GM18499 (cell line): ENCODE data around the gene ITPR1.

ENCODE experiments used
- ATAC-seq: cut with Tn5 transposase; IDR thresholded peaks from one replicate; pipeline ENCODE4 v1.9.1; 2021; ENCODE audit warnings: moderate number of reproducible peaks; ENCODE audit not compliant: insufficient read depth, unreplicated experiment

ITPR1 gene

GRCh38 chr3:4817128-4817527, 324.0 kb downstream of the ITPR1 start:
- ATAC-seq: no peak

GRCh38 chr3:4818164-4818563, 325.0 kb downstream of the ITPR1 start:
- ATAC-seq: no peak

GRCh38 chr3:4818986-4819693, 326.0 kb downstream of the ITPR1 start:
- ATAC-seq: no peak

GRCh38 chr3:4819746-4820145, 326.6 kb downstream of the ITPR1 start:
- ATAC-seq: no peak

GRCh38 chr3:4820296-4821121, 327.4 kb downstream of the ITPR1 start:
- no peak for ATAC-seq

DNA sequence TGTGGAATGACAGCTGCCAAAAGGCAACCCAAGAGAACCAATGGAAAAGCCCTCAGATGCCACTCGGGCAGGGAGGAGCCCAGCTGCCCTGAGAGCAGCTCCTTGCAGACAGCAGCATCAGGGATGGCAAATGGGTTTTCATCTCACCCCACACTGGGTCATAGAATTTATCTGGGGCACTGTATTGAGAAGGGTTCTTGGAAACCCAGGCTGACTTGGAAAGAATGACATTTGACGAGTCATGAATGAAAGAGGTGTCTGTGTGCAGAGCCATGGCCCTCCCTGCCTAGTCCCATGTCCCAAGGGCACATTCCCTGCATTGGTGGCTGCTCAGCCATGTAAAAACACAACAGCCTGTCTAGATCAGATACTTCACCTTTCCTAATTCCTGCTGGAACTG, 328.2 kb downstream of the ITPR1 start:
- no peak for ATAC-seq

DNA sequence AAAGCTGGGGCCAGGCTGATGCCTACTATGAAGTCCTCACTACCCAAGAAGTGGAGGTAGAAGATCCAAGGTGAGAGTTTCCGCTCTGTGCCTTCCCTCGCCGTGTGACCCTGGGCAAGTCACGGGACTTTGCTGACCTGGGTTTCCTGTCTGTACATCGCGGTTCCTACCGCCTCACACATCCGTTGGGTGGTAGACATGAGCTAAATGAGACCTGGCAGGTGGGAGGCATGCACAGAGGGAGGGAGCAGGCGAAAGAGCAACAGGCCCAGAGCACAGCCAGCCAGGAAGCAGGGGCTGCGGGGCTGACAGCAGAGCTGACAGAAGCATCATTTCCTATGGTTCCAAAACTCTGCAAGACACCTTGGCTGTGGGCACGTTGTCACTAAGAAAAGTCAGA, 328.8 kb downstream of the ITPR1 start:
- peak; percentile 52 for ATAC-seq

- ATAC-seq: no peak
Measured at GRCh38 chr3:4822568-4822967, 329.4 kb downstream of the ITPR1 start.

DNA sequence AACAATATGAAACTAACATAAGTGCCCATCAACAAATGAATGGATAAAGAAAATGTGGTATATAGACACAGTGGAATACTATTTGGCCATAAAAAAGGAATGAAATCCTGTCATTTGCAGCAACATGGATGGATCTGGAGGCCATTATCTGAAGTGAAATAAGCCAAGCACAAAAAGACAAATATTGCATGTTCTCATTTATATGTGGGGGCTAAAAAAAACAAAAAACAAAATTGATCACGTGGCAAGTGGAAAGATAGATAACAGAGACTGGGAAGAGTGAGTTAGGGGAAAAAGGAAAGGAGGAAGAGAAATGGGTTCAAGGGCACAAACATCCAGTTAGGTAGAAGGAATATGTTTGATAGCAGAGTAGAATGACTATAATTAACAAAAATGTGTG, 330.2 kb downstream of the ITPR1 start:
- ATAC-seq: no peak

- ATAC-seq: no peak
Measured at GRCh38 chr3:4823986-4824925, 331.1 kb downstream of the ITPR1 start.

- no peak for ATAC-seq
Measured at GRCh38 chr3:4824926-4825325, 331.8 kb downstream of the ITPR1 start.

DNA sequence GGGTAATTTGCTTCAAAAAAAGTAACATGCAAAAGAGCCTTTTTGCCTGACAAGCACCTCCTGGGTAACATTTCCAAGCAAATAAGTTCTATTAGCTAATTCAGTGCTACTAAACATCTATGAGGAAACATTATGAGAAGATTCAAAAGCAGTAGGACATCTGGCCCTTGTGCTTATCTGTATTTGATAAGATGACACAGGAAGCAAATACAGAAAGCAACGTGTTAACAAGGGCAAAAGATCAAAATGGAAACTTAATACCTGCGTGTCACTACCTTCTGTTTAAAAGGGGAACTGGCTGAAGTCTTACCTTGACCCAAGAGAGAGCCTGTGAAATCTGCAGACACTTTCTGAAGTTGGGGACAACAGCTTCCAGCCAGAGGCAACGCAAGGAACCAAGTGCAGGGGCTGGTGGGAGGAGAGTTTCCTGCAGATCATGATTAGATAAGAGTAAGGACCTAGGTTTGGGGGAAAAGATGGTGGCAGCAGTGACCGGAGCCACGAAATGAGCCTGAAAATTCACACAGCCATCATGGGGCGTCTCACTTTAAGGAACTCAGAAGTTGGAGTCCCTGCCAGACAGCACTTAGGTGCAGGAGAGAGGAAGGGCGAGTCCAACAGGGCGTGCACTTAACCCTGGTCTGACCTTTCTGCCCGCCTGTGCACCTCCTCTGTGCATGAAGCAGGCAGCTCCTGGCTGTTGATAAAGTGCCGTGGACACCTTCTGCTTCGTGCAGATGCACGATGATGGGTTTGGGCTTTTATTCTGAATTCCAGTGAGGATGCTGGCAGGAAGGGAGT, 332.5 kb downstream of the ITPR1 start:
- ATAC-seq: no peak

DNA sequence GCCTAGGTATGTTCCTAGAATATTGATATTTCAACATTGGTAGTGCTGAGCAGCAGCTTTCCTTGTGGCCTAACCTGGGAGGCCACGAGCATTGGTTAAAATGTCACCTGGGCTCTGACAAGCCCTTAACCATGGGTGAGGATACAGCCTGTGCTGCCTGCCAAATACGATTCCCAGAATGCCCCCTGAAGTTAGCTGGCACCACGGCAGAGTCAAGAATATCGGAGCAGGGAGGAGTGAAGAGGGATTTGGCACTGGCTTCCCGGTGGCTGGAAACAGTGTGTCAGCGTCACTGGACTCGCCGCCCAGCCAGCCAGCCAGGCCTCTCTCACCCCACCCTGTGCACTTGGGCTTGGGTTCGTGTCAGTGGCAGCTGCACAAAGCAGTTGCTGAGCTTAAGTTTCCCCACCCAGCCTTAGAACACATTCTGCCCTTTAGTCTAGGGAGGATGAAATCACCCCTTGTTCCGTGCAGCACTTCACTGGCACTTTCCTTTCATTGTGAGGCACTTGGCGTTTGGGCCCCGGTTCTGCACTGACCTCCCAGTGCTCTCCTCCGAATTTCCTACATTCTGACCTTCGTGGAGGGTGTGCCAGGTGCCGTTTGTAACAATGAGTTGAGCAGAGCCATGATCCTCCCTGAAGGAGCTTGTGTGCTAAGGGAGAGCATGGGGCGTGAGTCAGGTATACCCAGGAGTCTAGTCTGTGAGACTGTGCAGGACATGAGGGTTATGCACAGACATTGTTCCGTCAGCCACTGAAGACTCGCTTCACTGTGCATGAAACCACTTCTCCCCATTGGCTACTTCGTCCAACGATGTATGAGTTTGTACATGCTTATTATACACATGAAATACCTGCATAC, 333.3 kb downstream of the ITPR1 start:
- ATAC-seq: no peak

GRCh38 chr3:4827767-4828166, 334.6 kb downstream of the ITPR1 start:
- no peak for ATAC-seq

DNA sequence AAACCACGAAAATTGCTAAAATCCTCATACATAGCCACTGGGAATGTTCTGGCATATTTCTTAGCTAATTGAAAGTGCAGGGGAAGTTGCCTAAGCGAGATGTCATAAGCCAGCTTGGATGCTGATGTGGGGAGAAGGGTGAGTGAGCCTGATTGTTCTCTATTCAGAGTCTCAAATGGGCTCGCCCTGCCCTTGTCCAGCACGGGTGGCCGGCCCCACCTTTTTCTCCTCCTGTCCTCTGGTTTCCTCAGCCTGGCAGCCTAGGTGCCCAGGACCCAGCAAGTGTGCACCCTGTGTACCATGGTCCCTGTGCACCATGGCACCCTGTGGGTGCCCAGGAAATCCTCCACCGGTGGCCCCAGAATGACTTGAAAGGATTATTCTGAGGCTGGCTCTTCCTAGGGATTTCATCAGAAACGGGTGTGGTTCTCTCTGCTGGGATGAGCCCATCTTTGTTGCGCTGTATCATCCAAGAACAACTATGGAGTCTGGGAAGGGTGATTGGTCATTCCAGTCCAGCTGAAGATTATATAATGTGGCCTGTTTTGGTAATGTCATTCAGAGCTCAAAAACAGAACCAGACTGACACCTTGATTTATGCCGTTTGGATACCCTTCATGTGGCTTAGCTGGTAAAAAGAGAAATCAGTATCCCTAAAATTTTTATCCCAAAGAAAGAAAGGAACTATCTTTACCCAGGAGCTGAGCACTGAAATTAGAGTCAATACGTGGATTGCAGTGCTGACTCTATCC, 335.3 kb downstream of the ITPR1 start:
- no peak for ATAC-seq

DNA sequence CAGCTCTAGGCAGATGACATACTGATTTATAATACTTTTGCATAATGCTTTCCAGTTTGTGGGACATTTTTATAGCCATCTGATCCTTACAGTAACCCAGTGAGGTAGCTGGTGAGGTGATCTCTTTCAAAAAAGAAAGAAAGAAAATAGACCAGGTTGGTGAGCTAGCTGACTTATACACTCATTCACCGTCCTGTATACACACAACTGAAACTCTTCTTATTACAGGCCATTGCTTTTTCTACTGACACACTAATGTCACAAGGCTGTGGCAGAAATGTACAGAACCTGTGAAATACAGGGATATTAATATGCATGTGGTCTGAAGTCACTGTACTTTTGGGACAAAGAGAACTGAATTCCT, 335.9 kb downstream of the ITPR1 start:
- ATAC-seq: no peak

DNA sequence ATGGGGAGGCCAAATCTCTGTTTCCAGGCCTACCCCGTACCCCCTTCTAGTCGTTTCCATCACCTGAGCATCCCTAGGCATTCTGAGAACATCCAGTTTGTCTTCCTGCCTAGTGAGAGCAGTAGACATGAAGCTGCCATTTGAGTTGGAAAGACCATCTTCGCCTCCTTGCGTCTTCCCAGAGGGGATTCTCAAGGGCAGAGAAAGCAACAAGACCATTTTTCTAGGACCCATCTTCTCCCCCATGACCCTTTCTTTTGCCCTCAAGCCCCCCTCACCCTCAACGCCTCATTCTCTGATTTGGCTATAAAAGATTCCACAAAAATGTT, 337.4 kb downstream of the ITPR1 start:
- no peak for ATAC-seq

- no peak for ATAC-seq
Measured at GRCh38 chr3:4831580-4831950, 338.4 kb downstream of the ITPR1 start.

DNA sequence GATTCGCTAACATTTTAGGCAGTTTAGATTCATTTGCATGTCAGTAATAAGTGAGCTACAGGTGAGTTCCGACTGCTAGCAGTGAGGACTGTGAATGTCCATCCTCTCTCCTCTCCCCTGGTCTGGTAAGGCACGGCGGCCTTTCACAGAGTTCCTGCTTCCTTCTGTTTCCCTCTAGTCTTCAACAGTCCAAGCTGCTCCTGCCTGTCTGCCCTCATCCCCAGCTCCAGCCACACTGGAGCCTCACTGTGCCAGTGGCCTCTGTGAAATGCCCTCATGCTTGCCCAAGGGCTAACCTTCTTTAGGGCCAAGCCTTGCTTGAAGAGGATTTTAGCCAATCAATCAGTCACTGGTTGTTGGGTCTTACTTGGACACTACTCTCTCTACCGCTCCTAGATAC, 340.3 kb downstream of the ITPR1 start:
- ATAC-seq: no peak
